SU-DHL-6 (cell line): ENCODE data around the gene CREB1.
"Not testable (repeated sequence)": the region's sequence is repeated elsewhere in the genome, so short reads cannot be mapped to it uniquely, and the experiment has no call there.

Source experiments
- H2AFZ ChIP-seq: fragments of 200-600 bp; sonication (generic); 2 replicates; pipeline ENCODE4 v1.6.1; 2014; ENCODE audit warnings: low read depth, mild to moderate bottlenecking, moderate library complexity, mixed read lengths, antibody characterized with exemption, low read length; ENCODE audit not compliant: severe bottlenecking
- H3F3A ChIP-seq: fragments of 200-600 bp; shearing (Covaris generic); 2 replicates; pipeline ENCODE4 v1.6.0; 2016; ENCODE audit warnings: antibody characterized with exemption, mild to moderate bottlenecking; ENCODE audit not compliant: insufficient read depth
- H3K27ac ChIP-seq: fragments of 200-600 bp; sonication (generic); 2 replicates; pipeline ENCODE4 v1.5.1; 2016; ENCODE audit warnings: low read depth, mild to moderate bottlenecking, low read length, moderate library complexity, mixed read lengths
- H3K27me3 ChIP-seq: fragments of 200-600 bp; sonication (generic), shearing (Covaris generic); 2 replicates; pipeline ENCODE4 v1.6.0; 2014; ENCODE audit warnings: mild to moderate bottlenecking, low read length
- H3K36me3 ChIP-seq: fragments of 200-600 bp; sonication (generic); 2 replicates; pipeline ENCODE4 v1.6.1; 2014; ENCODE audit warnings: mild to moderate bottlenecking, low read length, mixed read lengths
- H3K4me2 ChIP-seq: fragments of 300-600, 200-600 bp; shearing (Covaris generic), sonication (generic); 2 replicates; pipeline ENCODE4 v1.6.0; 2014; ENCODE audit warnings: low read length, low read depth, mild to moderate bottlenecking; ENCODE audit not compliant: poor library complexity, severe bottlenecking
- H3K4me3 ChIP-seq: fragments of 200-600 bp; sonication (generic); 2 replicates; pipeline ENCODE4 v1.5.1; 2014; ENCODE audit warnings: antibody characterized with exemption, low read length, mild to moderate bottlenecking, mixed read lengths; ENCODE audit not compliant: insufficient read depth, poor library complexity, severe bottlenecking
- H3K79me2 ChIP-seq: fragments of 200-600 bp; sonication (generic); 2 replicates; pipeline ENCODE4 v1.6.1; 2014; ENCODE audit warnings: mild to moderate bottlenecking, low read length, moderate library complexity; ENCODE audit not compliant: insufficient read depth
- H3K9ac ChIP-seq: fragments of 200-600 bp; sonication (generic); 2 replicates; pipeline ENCODE4 v1.7.0; 2014; ENCODE audit warnings: mild to moderate bottlenecking, low read length
- H3K9me2 ChIP-seq: fragments of 200-600 bp; sonication (generic); replicated peaks from 2 replicates; pipeline ENCODE4 v1.6.1; 2014; ENCODE audit warnings: low read length; ENCODE audit not compliant: insufficient read depth
- H3K9me3 ChIP-seq: fragments of 200-600 bp; sonication (generic); 2 replicates; pipeline ENCODE4 v1.6.1; 2014; ENCODE audit warnings: low read length, mixed read lengths; ENCODE audit not compliant: insufficient read depth
- H4K20me1 ChIP-seq: fragments of 200-600 bp; sonication (generic); 2 replicates; pipeline ENCODE4 v1.6.1; 2014; ENCODE audit warnings: low read depth, mild to moderate bottlenecking, antibody characterized with exemption, low read length, moderate library complexity, mixed read lengths
- CTCF ChIP-seq: fragments of 200-600 bp; sonication (generic); IDR thresholded peaks from one replicate; pipeline ENCODE4 v1.5.1; 2017; ENCODE audit warnings: antibody characterized with exemption, mild to moderate bottlenecking, low read length, moderate library complexity; ENCODE audit not compliant: insufficient read depth, poor library complexity, severe bottlenecking
- EZH2phosphoT487 ChIP-seq: fragments of 200-600 bp; sonication (generic), shearing (Covaris generic); conservative IDR thresholded peaks from 2 replicates; pipeline ENCODE4 v1.6.1; 2018; ENCODE audit warnings: mild to moderate bottlenecking, antibody characterized with exemption, low read length, moderate library complexity, mixed read lengths

Gene CREB1

GRCh38 chr2:207492461-207492860, 37.3 kb upstream of the CREB1 start:
- Histone ChIP-seq H3K36me3 (no peaks in the 10 kb centered on the region), H2AFZ (no peak overlapping the region), H3K4me2 (no peak overlapping the region), H4K20me1 (no peaks in the 10 kb centered on the region), H3K9me2 (no peaks in the 10 kb centered on the region), H3K27me3 (no peaks in the 10 kb centered on the region), H3K79me2 (no peaks in the 10 kb centered on the region), H3K9ac (no peak overlapping the region), H3K4me3 (no peak overlapping the region), H3F3A (no peaks in the 10 kb centered on the region), H3K9me3 (no peaks in the 10 kb centered on the region), H3K27ac (no peak overlapping the region)
- TF ChIP-seq EZH2phosphoT487, result no peak
- no peak for TF ChIP-seq CTCF

GRCh38 chr2:207494137-207494536, 35.6 kb upstream of the CREB1 start:
- Histone ChIP-seq H3K4me3 (no peak overlapping the region), H3K27ac (no peak overlapping the region)
- TF ChIP-seq EZH2phosphoT487 (no peak), CTCF (no peak)

GRCh38 chr2:207496936-207497335, 32.8 kb upstream of the CREB1 start:
- H3K9me3 ChIP-seq, H2AFZ ChIP-seq, H3K4me2 ChIP-seq, H3K79me2 ChIP-seq, H3K4me3 ChIP-seq, H3F3A ChIP-seq, H3K9me2 ChIP-seq, H4K20me1 ChIP-seq, H3K9ac ChIP-seq, H3K36me3 ChIP-seq, H3K27ac ChIP-seq, H3K27me3 ChIP-seq: not testable (repeated sequence)

More at GRCh38 chr2:207494137-207494536, 35.6 kb upstream of the CREB1 start:
- no peaks in the 10 kb centered on the region for H3K36me3 ChIP-seq
- H3K9me2 ChIP-seq, result no peaks in the 10 kb centered on the region
- H3F3A ChIP-seq, result no peaks in the 10 kb centered on the region
- no peaks in the 10 kb centered on the region for H3K27me3 ChIP-seq
- H3K9ac ChIP-seq, result no peak overlapping the region
- no peak overlapping the region for H2AFZ ChIP-seq
- no peaks in the 10 kb centered on the region for H3K9me3 ChIP-seq
- no peaks in the 10 kb centered on the region for H4K20me1 ChIP-seq
- H3K4me2 ChIP-seq, result no peak overlapping the region
- no peaks in the 10 kb centered on the region for H3K79me2 ChIP-seq

GRCh38 chr2:207497596-207497995, 32.2 kb upstream of the CREB1 start:
- H3K4me2 ChIP-seq, result no peak overlapping the region
- no peak overlapping the region for H3K27ac ChIP-seq
- H2AFZ ChIP-seq, result no peak overlapping the region

More at GRCh38 chr2:207497596-207497995, 32.2 kb upstream of the CREB1 start:
- Histone ChIP-seq H3K36me3 (no peaks in the 10 kb centered on the region), H4K20me1 (no peaks in the 10 kb centered on the region), H3K9me2 (no peaks in the 10 kb centered on the region), H3F3A (no peaks in the 10 kb centered on the region), H3K9me3 (no peaks in the 10 kb centered on the region), H3K79me2 (no peaks in the 10 kb centered on the region), H3K4me3 (no peak overlapping the region), H3K27me3 (no peaks in the 10 kb centered on the region), H3K9ac (no peak overlapping the region)
- no peak for TF ChIP-seq EZH2phosphoT487
- TF ChIP-seq CTCF, result no peak
